GM21423 (cell line): ENCODE results near the gene MPEG1.

ENCODE experiments used
- ATAC-seq: cut with Tn5 transposase; IDR thresholded peaks from one replicate; pipeline ENCODE4 v1.9.1; 2021; ENCODE audit warnings: mild to moderate bottlenecking, moderate library complexity; ENCODE audit not compliant: unreplicated experiment

Gene MPEG1

DNA sequence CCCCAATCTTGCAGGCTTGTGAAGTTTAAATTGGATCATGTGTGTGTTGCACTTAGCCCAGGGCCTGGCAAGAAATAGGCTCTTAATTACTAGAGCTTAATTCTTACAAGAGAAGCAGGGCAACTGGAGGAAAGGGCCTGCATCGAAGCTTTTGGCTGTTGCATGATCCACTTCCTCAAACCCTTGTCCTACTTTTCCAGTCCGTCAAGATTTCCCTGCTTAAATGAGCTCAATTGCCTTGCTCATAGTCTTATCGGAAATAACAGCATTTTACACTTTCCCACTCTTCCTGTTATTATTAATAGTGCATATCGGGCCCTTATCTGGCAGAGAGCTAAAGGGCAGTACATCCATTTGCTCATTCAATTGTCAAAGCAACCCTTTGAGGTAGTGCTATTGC lies 22.7 kb downstream of the MPEG1 start:
- ATAC-seq: no peak

- no peak for ATAC-seq
Measured at GRCh38 chr11:59188954-59189353, 23.8 kb downstream of the MPEG1 start.

DNA sequence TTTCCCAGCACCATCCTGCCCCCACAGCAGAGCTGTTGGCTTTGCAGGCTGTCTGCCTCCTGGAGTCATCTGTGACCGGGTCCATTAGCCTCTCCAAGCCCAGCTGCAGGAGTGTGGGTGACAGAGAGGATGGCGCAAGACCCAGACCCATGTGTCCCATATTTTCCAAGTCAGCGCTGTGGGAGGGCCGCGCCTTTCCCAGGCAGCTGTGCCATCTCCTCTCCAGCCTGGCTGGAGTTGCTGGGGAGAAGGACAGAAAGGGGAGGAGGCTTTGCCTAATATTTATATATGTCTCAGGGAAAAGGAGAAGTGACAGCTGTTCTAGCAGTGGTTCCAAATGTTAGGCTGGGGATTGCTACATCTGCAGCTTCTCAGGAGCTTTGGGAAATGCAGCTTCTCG lies 25.1 kb downstream of the MPEG1 start:
- no peak for ATAC-seq

GRCh38 chr11:59187035-59187434 lies 25.7 kb downstream of the MPEG1 start:
- no peak for ATAC-seq

DNA sequence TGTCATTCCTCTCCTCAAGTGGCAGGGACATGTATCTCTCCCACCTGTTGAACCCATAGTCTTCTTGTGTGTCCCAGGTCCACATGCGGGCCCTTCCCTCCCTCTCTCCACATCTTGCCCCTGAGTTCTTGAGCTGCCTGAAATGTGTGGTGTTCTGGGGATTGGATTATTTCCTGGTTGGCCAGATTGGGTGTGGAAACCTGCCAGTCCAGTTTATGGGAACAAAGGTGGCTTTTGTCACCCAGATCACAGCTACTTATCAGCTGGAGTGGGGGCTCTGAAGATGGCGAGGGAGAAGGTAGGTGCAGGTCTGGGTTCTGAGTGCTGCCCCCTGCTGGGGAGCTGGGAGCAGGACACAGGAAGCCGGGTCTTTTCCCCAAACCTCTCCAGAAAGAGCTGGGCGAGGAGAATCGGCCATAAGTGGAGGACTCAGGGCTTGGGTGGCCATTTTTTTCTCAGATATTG lies 26.6 kb downstream of the MPEG1 start:
- peak; percentile 52 for ATAC-seq

DNA sequence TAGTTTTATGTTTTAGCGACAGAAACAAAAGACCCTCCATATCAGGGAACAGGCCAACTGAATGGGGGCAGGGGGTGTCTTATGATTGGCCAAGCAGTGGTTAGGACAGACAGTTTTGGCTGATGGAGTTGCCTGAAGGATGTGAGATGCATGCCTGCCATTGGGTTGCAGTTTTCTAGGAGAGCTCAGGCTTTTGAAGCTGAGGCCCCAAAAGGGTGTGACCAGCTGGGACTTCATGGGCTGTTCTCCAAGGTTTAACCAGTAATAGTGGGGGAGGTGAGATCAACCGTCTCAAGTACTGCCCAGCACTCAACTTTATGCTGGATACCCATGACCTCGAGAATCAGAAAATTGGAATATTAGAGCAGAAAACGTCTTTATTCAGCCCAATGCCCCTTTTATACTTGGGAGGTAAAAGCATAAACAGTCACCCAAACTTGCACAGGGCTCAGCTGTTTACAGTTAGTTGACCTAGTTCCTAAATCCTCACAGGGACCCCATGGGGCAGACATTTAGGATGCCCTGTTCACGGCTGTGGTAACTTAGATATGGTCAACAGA lies 27.3 kb downstream of the MPEG1 start:
- ATAC-seq: no peak

- no peak for ATAC-seq
Measured at GRCh38 chr11:59184691-59185339, 27.9 kb downstream of the MPEG1 start.

GRCh38 chr11:59183771-59184170 lies 29.0 kb downstream of the MPEG1 start:
- ATAC-seq: no peak

DNA sequence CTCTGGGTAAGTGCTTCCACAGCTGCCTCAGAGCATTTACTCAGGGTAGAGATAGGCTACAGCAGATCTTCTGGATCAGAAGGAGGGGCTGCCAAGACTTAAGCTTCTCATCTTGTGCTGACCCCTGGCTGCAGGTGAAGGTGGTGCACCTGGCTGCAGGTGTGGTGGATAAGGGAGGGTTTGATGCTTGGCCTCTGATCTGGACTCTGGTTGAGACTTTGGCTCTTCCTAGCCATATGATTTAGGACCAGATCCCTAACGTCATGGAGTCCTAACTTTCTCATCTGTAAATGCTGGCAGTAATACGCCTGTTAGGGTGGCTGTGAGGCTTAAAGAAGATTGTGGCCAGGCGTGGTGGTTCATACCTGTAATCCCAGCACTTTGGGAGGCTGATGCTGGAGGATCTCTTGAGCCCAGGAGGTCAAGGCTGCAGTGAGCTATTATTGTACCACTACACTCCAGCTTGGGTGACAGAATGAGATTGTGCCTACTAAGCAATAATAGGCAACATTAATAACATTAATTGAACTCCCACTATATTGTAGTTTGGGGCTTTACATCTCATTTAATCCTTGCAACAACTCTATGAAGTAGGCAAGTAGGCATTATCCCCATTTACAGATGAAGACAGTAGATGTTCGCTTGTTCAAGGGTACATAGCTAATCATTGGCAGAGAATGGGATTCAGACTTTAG lies 30.1 kb downstream of the MPEG1 start:
- no peak for ATAC-seq

DNA sequence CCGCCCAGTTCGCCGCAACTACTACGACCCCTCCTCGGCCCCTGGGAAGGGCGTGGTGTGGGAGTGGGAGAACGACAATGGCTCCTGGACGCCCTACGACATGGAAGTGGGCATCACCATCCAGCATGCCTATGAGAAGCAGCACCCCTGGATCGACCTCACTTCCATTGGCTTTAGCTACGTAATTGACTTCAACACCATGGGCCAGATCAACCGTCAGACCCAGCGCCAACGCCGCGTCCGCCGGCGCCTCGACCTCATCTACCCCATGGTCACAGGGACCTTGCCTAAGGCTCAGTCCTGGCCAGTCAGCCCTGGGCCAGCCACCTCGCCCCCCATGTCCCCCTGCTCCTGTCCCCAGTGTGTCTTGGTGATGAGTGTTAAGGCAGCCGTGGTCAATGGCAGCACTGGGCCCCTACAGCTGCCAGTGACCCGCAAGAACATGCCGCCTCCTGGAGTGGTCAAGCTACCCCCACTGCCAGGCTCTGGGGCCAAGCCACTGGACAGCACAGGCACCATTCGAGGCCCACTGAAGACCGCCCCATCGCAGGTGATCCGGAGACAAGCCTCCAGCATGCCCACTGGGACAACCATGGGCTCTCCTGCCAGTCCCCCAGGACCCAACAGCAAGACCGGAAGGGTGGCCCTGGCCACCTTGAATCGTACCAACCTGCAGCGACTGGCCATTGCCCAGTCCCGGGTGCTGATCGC lies 30.8 kb downstream of the MPEG1 start:
- ATAC-seq: no peak

DNA sequence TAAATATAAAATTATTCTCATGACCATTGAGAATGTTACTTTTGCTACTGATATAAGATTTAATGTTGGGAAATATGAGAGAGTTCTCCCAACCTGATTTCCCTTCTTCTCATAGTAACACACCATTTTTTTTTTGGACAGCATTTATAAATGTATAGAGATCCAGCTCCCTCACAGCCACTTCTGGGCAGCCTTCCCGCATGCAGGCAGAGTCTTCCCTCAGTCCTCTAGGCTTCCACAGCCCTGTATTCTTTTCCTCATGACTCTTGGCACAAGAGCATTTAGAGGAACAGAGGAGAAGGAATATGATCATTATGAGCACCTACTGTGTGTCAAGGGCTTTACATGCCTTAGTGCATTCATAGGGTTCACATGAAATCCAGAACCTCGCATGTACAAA lies 31.8 kb downstream of the MPEG1 start:
- no peak for ATAC-seq

DNA sequence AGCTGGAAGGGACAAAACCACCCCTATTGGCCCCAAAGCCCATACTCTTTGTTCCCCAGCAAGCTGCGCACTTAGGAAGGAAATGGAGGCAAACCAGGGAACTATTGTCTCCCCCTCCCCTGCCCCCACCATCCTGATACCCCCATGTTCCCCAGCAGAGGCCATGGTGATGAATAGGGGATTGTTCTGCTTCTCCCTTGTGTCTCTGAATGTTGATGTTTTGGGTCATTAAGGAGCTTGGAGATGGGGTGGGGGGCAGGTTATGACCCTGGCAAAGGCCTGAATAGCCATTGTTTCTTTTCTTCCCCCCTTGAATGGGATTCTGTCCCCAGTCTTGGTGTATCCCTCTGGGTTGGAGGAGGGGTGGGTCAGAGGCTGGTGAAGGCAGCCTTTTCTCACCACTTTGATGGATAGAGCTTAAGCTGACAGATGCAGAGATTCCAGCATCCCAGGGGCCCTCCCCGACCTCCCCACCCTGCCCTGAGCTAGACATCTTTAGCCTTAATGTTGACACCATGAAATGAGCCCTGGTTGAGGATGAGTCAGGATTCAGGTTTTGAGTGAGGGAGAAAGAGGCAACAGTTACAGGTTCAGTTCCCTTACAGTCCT lies 32.5 kb downstream of the MPEG1 start:
- ATAC-seq: no peak

- no peak for ATAC-seq
Measured at GRCh38 chr11:59179121-59179520, 33.6 kb downstream of the MPEG1 start.

DNA sequence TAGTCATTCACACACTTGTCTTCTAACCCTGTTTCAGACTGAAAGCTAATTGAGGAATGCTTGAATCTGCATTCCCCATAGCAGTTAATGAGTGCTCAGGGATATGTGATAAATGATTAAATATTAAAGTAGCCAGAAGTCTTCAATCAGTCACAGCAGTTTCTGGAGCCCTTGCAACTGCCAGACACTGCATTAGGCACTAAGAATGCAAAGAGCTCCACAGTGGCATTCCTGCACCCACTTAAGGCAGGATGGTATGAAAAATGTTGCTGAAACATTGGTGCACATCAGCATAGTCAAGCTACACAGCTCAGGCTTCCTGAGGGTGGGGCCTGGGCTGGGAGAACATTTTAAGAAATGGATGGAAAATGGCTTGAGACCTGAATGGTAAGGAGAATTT lies 34.3 kb downstream of the MPEG1 start:
- no peak for ATAC-seq

DNA sequence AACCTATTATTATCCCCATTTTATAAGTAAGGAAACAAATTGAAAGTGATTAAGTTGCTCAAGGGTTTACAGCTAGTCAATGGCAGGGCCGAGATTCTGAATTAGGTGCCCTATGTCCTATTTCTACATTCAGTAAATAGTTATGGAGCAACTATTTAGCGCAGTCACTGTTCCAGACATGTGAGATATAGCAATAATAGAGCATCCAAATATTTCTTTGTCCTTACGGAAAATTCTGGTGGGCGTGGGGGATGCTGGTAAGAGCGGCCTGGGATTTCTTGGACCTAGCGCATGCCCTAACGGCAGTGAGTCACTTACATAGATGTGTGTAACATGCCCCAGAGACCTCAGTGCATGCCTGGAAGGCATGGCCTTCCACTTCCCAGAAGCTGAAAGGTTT lies 36.4 kb downstream of the MPEG1 start:
- no peak for ATAC-seq

DNA sequence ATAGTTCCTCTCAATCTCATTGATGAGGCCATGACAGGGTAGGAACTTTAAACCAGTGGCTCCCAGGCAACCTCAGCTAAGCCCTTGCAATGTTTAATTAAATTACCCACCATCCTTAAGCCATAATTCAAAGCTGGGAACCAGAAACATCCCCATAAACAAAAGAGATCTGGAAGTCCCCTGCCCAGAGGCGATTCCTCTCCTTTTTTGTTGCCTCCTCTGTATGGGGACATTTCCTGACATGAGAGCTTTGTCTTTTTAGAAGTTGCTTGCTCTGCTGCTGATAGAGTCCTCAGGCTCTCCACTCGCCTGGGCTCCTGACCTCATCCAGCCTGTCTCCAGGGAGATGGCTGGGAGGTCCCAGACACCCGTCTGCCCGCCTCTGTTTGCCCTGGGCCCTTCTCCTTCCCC lies 37.6 kb downstream of the MPEG1 start:
- no peak for ATAC-seq

DNA sequence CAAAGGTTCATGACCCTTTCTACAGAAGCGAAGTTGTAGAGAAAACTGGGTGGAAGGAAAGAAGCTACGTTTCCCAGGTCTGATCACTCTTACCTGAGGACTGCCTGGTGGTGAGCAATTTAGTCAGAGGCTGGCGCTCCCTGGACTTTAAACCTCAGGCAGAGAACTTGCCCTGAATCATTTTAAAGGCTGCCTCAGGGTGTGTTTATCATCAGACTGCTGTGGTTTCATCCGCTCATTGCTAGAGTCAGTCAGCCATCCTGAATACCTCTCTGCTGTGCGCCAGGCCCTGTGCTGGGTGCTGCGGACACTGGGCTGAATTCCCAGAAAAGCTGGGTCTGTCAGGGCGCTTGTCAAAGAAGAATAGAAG lies 38.1 kb downstream of the MPEG1 start:
- no peak for ATAC-seq

- ATAC-seq: no peak
Measured at GRCh38 chr11:59173964-59174663, 38.6 kb downstream of the MPEG1 start.

GRCh38 chr11:59173080-59173963 lies 39.4 kb downstream of the MPEG1 start:
- ATAC-seq: peak; percentile 4
